Natural killer cell (primary cell): Measurements from ENCODE around the gene SPRYD3. TPM values are rescaled to one million over a fixed set of nuclear protein-coding genes. Genes with fewer than 3 reads are reported as not detected.

Source experiments
- ATAC-seq, 3 donors: fragments of 150-1000 bp in 2 of 3; fragments of 200-7000 bp in 1 of 3; cut with Tn5 transposase; 1 replicate in 1 of 3; 2 replicates in 2 of 3; pipeline ENCODE4 v1.10.0; 2021; ENCODE audit warnings: mild to moderate bottlenecking in 2 of 3, moderate library complexity in 2 of 3
- DNase-seq, 2 donors: peaks; one replicate each; pipeline versions ENCODE4 v3.0.0 to v3.0.0-alpha.2; 2013 to 2021; ENCODE audit warnings: mixed read lengths in 1 of 2
- H3K27ac ChIP-seq: one replicate; pipeline ENCODE4 v1.5.1; 2013; ENCODE audit warnings: mild to moderate bottlenecking, low read length
- H3K27me3 ChIP-seq: one replicate; pipeline ENCODE4 v1.6.1; 2013; ENCODE audit warnings: low read length; ENCODE audit not compliant: control insufficient read depth, insufficient read depth
- H3K36me3 ChIP-seq: one replicate; pipeline ENCODE4 v1.6.1; 2013; ENCODE audit warnings: low read length; ENCODE audit not compliant: control insufficient read depth, insufficient read depth
- H3K4me1 ChIP-seq: one replicate; pipeline ENCODE4 v1.6.1; 2013; ENCODE audit warnings: low read length; ENCODE audit not compliant: control insufficient read depth, insufficient read depth
- H3K4me3 ChIP-seq: one replicate; pipeline ENCODE4 v1.5.1; 2013; ENCODE audit warnings: low read length
- H3K9me3 ChIP-seq: one replicate; pipeline ENCODE4 v1.6.1; 2013; ENCODE audit warnings: low read length; ENCODE audit not compliant: control insufficient read depth, insufficient read depth
- H3K27ac Mint-ChIP-seq, 2 donors: one replicate each; pipeline ENCODE4 v1.8.0; 2022; ENCODE audit warnings: mild to moderate bottlenecking in 2 of 2, mixed read lengths in 2 of 2, moderate library complexity in 1 of 2
- H3K27me3 Mint-ChIP-seq, 2 donors: one replicate each; pipeline ENCODE4 v1.8.0; 2022; ENCODE audit warnings: low read depth in 2 of 2, mixed read lengths in 2 of 2
- H3K36me3 Mint-ChIP-seq: one replicate; pipeline ENCODE4 v1.8.0; 2022; ENCODE audit warnings: mixed read lengths
- H3K4me1 Mint-ChIP-seq, 2 donors: one replicate each; pipeline ENCODE4 v1.8.0; 2022; ENCODE audit warnings: mixed read lengths in 2 of 2
- H3K4me3 Mint-ChIP-seq: one replicate; pipeline ENCODE4 v1.8.0; 2022; ENCODE audit warnings: mild to moderate bottlenecking, moderate library complexity, mixed read lengths
- H3K9me3 Mint-ChIP-seq, 2 donors: one replicate each; pipeline ENCODE4 v1.8.0; 2022; ENCODE audit warnings: mixed read lengths in 2 of 2
- WGBS: methylation state at CpG from one replicate; pipeline ENCODE4 v1.1.7; 2013; ENCODE audit warnings: missing lambda C conversion rate; ENCODE audit not compliant: insufficient coverage; 5-methylcytosine and 5-hydroxymethylcytosine counted together
- intact Hi-C: fragments of 100-400 bp; cut with micrococcal nuclease; formaldehyde crosslinking; loops from one replicate; pipeline ENCODE4 v1.14.2; 2022
- total RNA-seq, 4 donors: library from RNA; stranded (reverse); fragments of 120-200 nt in 1 of 4; gene quantifications; one replicate each; pipeline versions ENCODE4 v1.2.3 to v1.2.4, GENCODE V29; 2013 to 2022
- TF ChIP-seq, protein P1 (sequence below): fragments of 200-600 bp; IDR thresholded peaks from one replicate; pipeline ENCODE4 v1.8.0; 2022; ENCODE audit warnings: antibody characterized with exemption

The SPRYD3 gene
- total RNA-seq, 3 donors from 2014 or later (not counting 1 experiment from before 2014, with no cell fraction given), result 32.6 to 48.0 (median 42.6) TPM

DNA sequence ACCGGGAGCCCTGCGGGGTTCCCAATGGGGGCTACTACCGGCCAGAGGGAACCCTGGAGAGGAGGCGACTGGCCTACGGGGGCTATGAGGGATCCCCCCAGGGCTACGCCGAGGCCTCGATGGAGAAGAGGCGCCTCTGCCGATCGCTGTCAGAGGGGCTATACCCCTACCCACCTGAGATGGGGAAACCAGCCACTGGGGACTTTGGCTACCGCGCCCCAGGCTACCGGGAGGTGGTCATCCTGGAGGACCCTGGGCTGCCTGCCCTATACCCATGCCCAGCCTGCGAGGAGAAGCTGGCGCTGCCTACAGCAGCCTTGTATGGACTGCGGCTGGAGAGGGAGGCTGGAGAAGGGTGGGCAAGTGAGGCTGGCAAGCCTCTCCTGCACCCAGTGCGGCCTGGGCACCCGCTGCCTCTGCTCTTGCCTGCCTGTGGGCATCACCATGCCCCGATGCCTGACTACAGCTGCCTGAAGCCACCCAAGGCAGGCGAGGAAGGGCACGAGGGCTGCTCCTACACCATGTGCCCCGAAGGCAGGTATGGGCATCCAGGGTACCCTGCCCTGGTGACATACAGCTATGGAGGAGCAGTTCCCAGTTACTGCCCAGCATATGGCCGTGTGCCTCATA is 19.6 kb downstream of the SPRYD3 start:
- H3K27ac ChIP-seq, result no peak overlapping the region
- peaks cover 8 to 14% of the 10 kb centered on the region in 2 donors for H3K4me1 Mint-ChIP-seq
- peaks cover 6% of the 10 kb centered on the region for H3K36me3 ChIP-seq
- H3K9me3 ChIP-seq, result no peaks in the 10 kb centered on the region
- H3K27me3 Mint-ChIP-seq, result peaks cover 0 to 2% of the 10 kb centered on the region in 2 donors
- H3K36me3 Mint-ChIP-seq, result no peaks in the 10 kb centered on the region
- WGBS, result 92% methylated on average over 24 of the region's 24 CpGs
- H3K4me3 ChIP-seq, result no peak overlapping the region
- H3K9me3 Mint-ChIP-seq, result no peaks in the 10 kb centered on the region
- H3K4me1 ChIP-seq, result peaks cover 13% of the 10 kb centered on the region
- DNase-seq, result no peak
- no peak for ATAC-seq
- intact Hi-C loops, result loop anchor here (10.0 kb wide), 1 partner anchor 285 kb away; no protein-coding TSS in a partner anchor
- TF ChIP-seq, protein P1, sequence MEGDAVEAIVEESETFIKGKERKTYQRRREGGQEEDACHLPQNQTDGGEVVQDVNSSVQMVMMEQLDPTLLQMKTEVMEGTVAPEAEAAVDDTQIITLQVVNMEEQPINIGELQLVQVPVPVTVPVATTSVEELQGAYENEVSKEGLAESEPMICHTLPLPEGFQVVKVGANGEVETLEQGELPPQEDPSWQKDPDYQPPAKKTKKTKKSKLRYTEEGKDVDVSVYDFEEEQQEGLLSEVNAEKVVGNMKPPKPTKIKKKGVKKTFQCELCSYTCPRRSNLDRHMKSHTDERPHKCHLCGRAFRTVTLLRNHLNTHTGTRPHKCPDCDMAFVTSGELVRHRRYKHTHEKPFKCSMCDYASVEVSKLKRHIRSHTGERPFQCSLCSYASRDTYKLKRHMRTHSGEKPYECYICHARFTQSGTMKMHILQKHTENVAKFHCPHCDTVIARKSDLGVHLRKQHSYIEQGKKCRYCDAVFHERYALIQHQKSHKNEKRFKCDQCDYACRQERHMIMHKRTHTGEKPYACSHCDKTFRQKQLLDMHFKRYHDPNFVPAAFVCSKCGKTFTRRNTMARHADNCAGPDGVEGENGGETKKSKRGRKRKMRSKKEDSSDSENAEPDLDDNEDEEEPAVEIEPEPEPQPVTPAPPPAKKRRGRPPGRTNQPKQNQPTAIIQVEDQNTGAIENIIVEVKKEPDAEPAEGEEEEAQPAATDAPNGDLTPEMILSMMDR, result no peak
- H3K4me3 Mint-ChIP-seq, result no peak overlapping the region
- H3K27me3 ChIP-seq, result no peaks in the 10 kb centered on the region
- H3K27ac Mint-ChIP-seq, result no peak overlapping the region

GRCh38 chr12:53058674-53059433 is 20.3 kb downstream of the SPRYD3 start:
- TF ChIP-seq, protein P1, result no peak
- Mint-ChIP-seq H3K4me3 (no peak overlapping the region), H3K36me3 (no peaks in the 10 kb centered on the region), H3K4me1 (peaks cover 14 to 19% of the 10 kb centered on the region in 2 donors), H3K9me3 (no peaks in the 10 kb centered on the region), H3K27me3 (peaks cover 0 to 2% of the 10 kb centered on the region in 2 donors), H3K27ac (no peak overlapping the region)
- no peak overlapping the region for H3K4me3 ChIP-seq
- H3K27ac ChIP-seq, result no peak overlapping the region
- H3K27me3 ChIP-seq, result no peaks in the 10 kb centered on the region
- WGBS, result 91% methylated on average over 34 of the region's 35 CpGs
- H3K9me3 ChIP-seq, result no peaks in the 10 kb centered on the region
- no peak for ATAC-seq
- intact Hi-C loops, result no loop called here
- no peak for DNase-seq
- H3K4me1 ChIP-seq, result peaks cover 19% of the 10 kb centered on the region
- peaks cover 2% of the 10 kb centered on the region for H3K36me3 ChIP-seq

DNA sequence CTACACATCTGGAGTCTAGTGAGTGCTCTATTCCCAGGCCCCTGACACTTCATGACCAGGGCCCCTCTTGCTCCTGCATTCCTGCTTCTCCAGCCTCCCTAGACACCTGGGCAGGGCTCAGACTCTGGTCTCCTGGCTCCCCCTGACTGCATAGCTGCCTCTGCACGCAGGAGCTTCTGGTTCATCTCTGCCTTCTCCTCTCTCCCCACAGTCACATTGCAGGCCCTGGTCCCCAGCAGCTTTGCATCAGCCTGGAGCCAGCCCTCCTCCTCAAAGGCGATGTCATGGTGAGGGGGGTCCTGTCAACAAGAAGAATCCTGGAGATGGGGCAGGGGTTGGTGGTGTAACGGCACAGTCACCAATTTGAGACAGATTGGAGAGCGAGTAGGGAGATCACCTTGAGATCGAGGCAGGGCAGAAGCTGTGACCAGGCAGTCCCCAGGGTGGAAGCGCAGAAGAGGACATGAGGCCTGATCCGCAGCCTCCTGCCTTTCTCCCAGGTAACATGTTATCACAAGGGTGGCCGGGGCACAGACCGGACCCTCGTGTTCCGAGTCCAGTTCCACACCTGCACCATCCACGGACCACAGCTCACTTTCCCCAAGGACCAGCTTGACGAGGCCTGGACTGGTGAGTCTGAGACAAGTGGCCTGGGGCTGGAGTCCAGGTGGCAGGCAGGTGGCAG is 21.2 kb downstream of the SPRYD3 start:
- Mint-ChIP-seq H3K4me3 (no peak overlapping the region), H3K4me1 (peaks cover 18 to 21% of the 10 kb centered on the region in 2 donors), H3K27ac (no peak overlapping the region), H3K9me3 (no peaks in the 10 kb centered on the region), H3K36me3 (no peaks in the 10 kb centered on the region), H3K27me3 (peaks cover 0 to 2% of the 10 kb centered on the region in 2 donors)
- Histone ChIP-seq H3K4me1 (peaks cover 26% of the 10 kb centered on the region), H3K4me3 (no peak overlapping the region), H3K27ac (no peak overlapping the region), H3K27me3 (no peaks in the 10 kb centered on the region), H3K36me3 (no peaks in the 10 kb centered on the region), H3K9me3 (no peaks in the 10 kb centered on the region)
- TF ChIP-seq, protein P1, result no peak
- DNase-seq (no peak), ATAC-seq (no peak)
- intact Hi-C loops, result no loop called here
- 90% methylated on average over 13 of the region's 13 CpGs for WGBS
